H1 (cell line): Measurements from ENCODE around the gene KLHL18. TPM values are rescaled to one million over a fixed set of nuclear protein-coding genes. Genes with fewer than 3 reads are reported as not detected.

Experiments used
- CTCF ChIA-PET: fragments of 300-600 bp; sonication (Branson Sonifier 250); formaldehyde crosslinking; loops from one replicate; lab custom pipeline; 2021; ENCODE audit not compliant: partially characterized antibody; lab: Charles Lee
- POLR2A ChIA-PET: fragments of 300-600 bp; sonication (Branson Sonifier 250); formaldehyde crosslinking; loops from one replicate; lab custom pipeline; 2021; ENCODE audit warnings: inconsistent platforms; ENCODE audit not compliant: partially characterized antibody; lab: Charles Lee
- DNase-seq, 2 experiments: peaks; one replicate each; pipeline versions ENCODE4 v3.0.0 to v3.0.0-alpha.2; 2010 to 2022; ENCODE audit warnings: low spot score in 2 of 2, low read depth in 1 of 2, mixed read lengths in 1 of 2
- FAIRE-seq: peaks from 2 replicates; lab custom pipeline; 2011; peaks lifted over from hg19 to GRCh38; lab: Jason Lieb, UNC
- H2AFZ ChIP-seq: 2 replicates; pipeline ENCODE4 v1.8.1; 2012; ENCODE audit warnings: low read length, inconsistent platforms
- H2AK5ac ChIP-seq: 2 replicates; pipeline ENCODE4 v1.6.1; 2013; ENCODE audit warnings: low read depth, low read length
- H2BK120ac ChIP-seq: replicated peaks from 2 replicates; pipeline ENCODE3; 2013; ENCODE audit warnings: low read depth, low read length, inconsistent platforms
- H2BK12ac ChIP-seq: 2 replicates; pipeline ENCODE4 v1.6.1; 2013; ENCODE audit warnings: low read depth, low read length
- H2BK15ac ChIP-seq: 2 replicates; pipeline ENCODE4 v1.6.1; 2013; ENCODE audit warnings: low read length
- H2BK20ac ChIP-seq: 2 replicates; pipeline ENCODE4 v1.6.1; 2013; ENCODE audit warnings: low read length
- H2BK5ac ChIP-seq: 2 replicates; pipeline ENCODE4 v1.6.1; 2013; ENCODE audit warnings: low read depth, low read length
- H3K14ac ChIP-seq: 2 replicates; pipeline ENCODE4 v1.6.1; 2013; ENCODE audit warnings: inconsistent platforms; ENCODE audit not compliant: insufficient read length
- H3K18ac ChIP-seq: 2 replicates; pipeline ENCODE4 v1.6.1; 2013; ENCODE audit warnings: low read length; ENCODE audit errors: extremely low read depth
- H3K23ac ChIP-seq: 2 replicates; pipeline ENCODE4 v1.6.1; 2013; ENCODE audit warnings: inconsistent platforms; ENCODE audit not compliant: insufficient read length
- H3K23me2 ChIP-seq: 2 replicates; pipeline ENCODE4 v1.6.1; 2013; ENCODE audit warnings: low read depth, low read length
- H3K27ac ChIP-seq: 2 replicates; pipeline ENCODE4 v1.6.1; 2011; ENCODE audit warnings: low read depth, low read length, inconsistent platforms
- H3K27me3 ChIP-seq, 4 experiments: replicated peaks in 1 of 4; 1 replicate in 1 of 4; 2 replicates in 3 of 4; pipeline versions ENCODE4 v1.6.1 to v1.8.1; 2011 to 2013; ENCODE audit warnings: low read length in 3 of 4, mild to moderate bottlenecking in 3 of 4, inconsistent platforms in 2 of 4, mixed read lengths in 2 of 4, moderate library complexity in 1 of 4; ENCODE audit not compliant: control insufficient read depth in 3 of 4, insufficient read depth in 3 of 4; ENCODE audit errors: extremely low read depth in 1 of 4
- H3K36me3 ChIP-seq, 4 experiments: 2 replicates each; pipeline versions ENCODE4 v1.6.1 to v1.8.1; 2011 to 2013; ENCODE audit warnings: mild to moderate bottlenecking in 4 of 4, low read length in 3 of 4, moderate library complexity in 2 of 4, control low read depth in 1 of 4, inconsistent platforms in 1 of 4; ENCODE audit not compliant: insufficient read depth in 4 of 4, control insufficient read depth in 2 of 4
- H3K4ac ChIP-seq: replicated peaks from 2 replicates; pipeline ENCODE3; 2013; ENCODE audit warnings: low read length, low read depth, mixed read lengths, inconsistent platforms; ENCODE audit not compliant: insufficient read length
- H3K4me1 ChIP-seq, 4 experiments: replicated peaks in 1 of 4; 1 replicate in 1 of 4; 2 replicates in 3 of 4; pipeline versions ENCODE4 v1.6.1 to v1.8.1; 2011 to 2013; ENCODE audit warnings: low read length in 3 of 4, inconsistent platforms in 2 of 4, mixed read lengths in 1 of 4; ENCODE audit not compliant: insufficient read depth in 4 of 4, control insufficient read depth in 3 of 4
- H3K4me2 ChIP-seq, 2 experiments: 2 replicates each; pipeline versions ENCODE4 v1.6.1 to v1.8.1; 2011 to 2013; ENCODE audit warnings: low read depth in 2 of 2, low read length in 2 of 2, control low read depth in 1 of 2, inconsistent platforms in 1 of 2, mild to moderate bottlenecking in 1 of 2; ENCODE audit not compliant: insufficient read depth in 1 of 2
- H3K4me3 ChIP-seq, 4 experiments: fragments of 200-600, 300-600 bp in 1 of 4; sonication (generic), shearing (Covaris generic), sonication (Bioruptor Twin) in 1 of 4; 2 replicates each; pipeline versions ENCODE4 v1.5.1 to v1.8.1; 2011 to 2016; ENCODE audit warnings: low read length in 4 of 4, low read depth in 3 of 4, control low read depth in 2 of 4, inconsistent platforms in 2 of 4, mild to moderate bottlenecking in 2 of 4, mixed read lengths in 1 of 4, moderate library complexity in 1 of 4; ENCODE audit not compliant: insufficient read depth in 2 of 4; ENCODE audit errors: extremely low read depth in 1 of 4
- H3K56ac ChIP-seq: replicated peaks from 2 replicates; pipeline ENCODE3; 2013; ENCODE audit warnings: low read depth, mild to moderate bottlenecking, mixed read lengths, low read length, inconsistent platforms; ENCODE audit not compliant: insufficient read length
- H3K79me1 ChIP-seq: 2 replicates; pipeline ENCODE4 v1.6.1; 2013; ENCODE audit warnings: low read depth, low read length, control low read depth
- H3K79me2 ChIP-seq, 2 experiments: 2 replicates each; pipeline versions ENCODE4 v1.6.1 to v1.8.1; 2012 to 2013; ENCODE audit warnings: low read length in 2 of 2, mild to moderate bottlenecking in 2 of 2, inconsistent platforms in 1 of 2; ENCODE audit not compliant: insufficient read depth in 2 of 2, control insufficient read depth in 1 of 2
- H3K9ac ChIP-seq, 4 experiments: replicated peaks in 1 of 4; 1 replicate in 1 of 4; 2 replicates in 3 of 4; pipeline versions ENCODE4 v1.6.1 to v1.8.1; 2011 to 2013; ENCODE audit warnings: low read depth in 3 of 4, low read length in 3 of 4, control low read depth in 2 of 4, mild to moderate bottlenecking in 2 of 4, moderate library complexity in 2 of 4, inconsistent platforms in 1 of 4; ENCODE audit errors: extremely low read depth in 1 of 4
- H3K9me3 ChIP-seq, 2 experiments: 2 replicates each; pipeline versions ENCODE4 v1.6.1 to v1.8.1; 2012 to 2013; ENCODE audit warnings: mild to moderate bottlenecking in 2 of 2, moderate library complexity in 2 of 2, control low read depth in 1 of 2, inconsistent platforms in 1 of 2, low read depth in 1 of 2, low read length in 1 of 2, mixed read lengths in 1 of 2; ENCODE audit not compliant: insufficient read depth in 2 of 2
- H4K20me1 ChIP-seq, 2 experiments: replicated peaks in 1 of 2; 2 replicates each; pipeline versions ENCODE3 to v1.8.1; 2011 to 2013; ENCODE audit warnings: inconsistent platforms in 2 of 2, low read length in 2 of 2, mild to moderate bottlenecking in 1 of 2; ENCODE audit not compliant: insufficient read depth in 2 of 2, control insufficient read depth in 1 of 2
- H4K5ac ChIP-seq: 2 replicates; pipeline ENCODE4 v1.6.1; 2013; ENCODE audit warnings: low read length, low read depth, mixed read lengths, inconsistent platforms; ENCODE audit not compliant: insufficient read length
- H4K8ac ChIP-seq: 2 replicates; pipeline ENCODE4 v1.8.0; 2013; ENCODE audit warnings: mild to moderate bottlenecking, moderate library complexity, low read length, inconsistent platforms; ENCODE audit not compliant: insufficient read depth; ENCODE audit errors: extremely low read depth
- H4K91ac ChIP-seq: replicated peaks from 2 replicates; pipeline ENCODE3; 2013; ENCODE audit warnings: low read length, mixed read lengths, inconsistent platforms; ENCODE audit not compliant: insufficient read length
- POU5F1 ChIP-seq: IDR thresholded peaks from 2 replicates; pipeline ENCODE4 v1.6.1; 2011; ENCODE audit warnings: low read depth, mild to moderate bottlenecking, low read length, moderate library complexity
- WGBS, 2 experiments: shearing (Covaris generic) in 1 of 2; methylation state at CpG; one replicate each; pipeline versions ENCODE4 v1.1.6 to v1.1.7; 2013 to 2015; ENCODE audit warnings: low lambda C conversion rate in 2 of 2, mixed read lengths in 2 of 2, inconsistent platforms in 1 of 2, low coverage in 1 of 2, missing lambda C conversion rate in 1 of 2; ENCODE audit not compliant: insufficient replicate concordance in 2 of 2, insufficient coverage in 1 of 2, insufficient read length in 1 of 2; ENCODE audit errors: extremely low coverage in 1 of 2, missing lambda C conversion rate in 1 of 2; 5-methylcytosine and 5-hydroxymethylcytosine counted together
- polyA plus RNA-seq, 7 experiments: library from polyadenylated mRNA; depleted of rRNA in 3 of 7; stranded (reverse) in 5 of 7; unstranded in 2 of 7; fragments of >200 nt in 5 of 7; fragments of 200-250 nt in 2 of 7; gene quantifications; 1 replicate in 5 of 7; 2 replicates in 1 of 7; 4 replicates in 1 of 7; pipeline versions ENCODE4 v1.2.1 to v1.2.3, GENCODE V29; 2011 to 2013; ENCODE audit warnings: missing spikeins in 2 of 7, mixed read lengths in 2 of 7
- total RNA-seq: library from RNA; stranded (reverse); fragmentation: NEBNext Ultra II Directional; extraction: Animal tissue kit (Norgen Biotek cat#: 25700); gene quantifications from 2 replicates; pipeline ENCODE4 v1.2.1, GENCODE V29; 2021
- TF ChIP-seq, protein P1 (sequence below): IDR thresholded peaks from 2 replicates; pipeline ENCODE4 v1.6.1; 2012; ENCODE audit warnings: low read length, inconsistent platforms

KLHL18 gene
- total and polyA plus RNA-seq, 2 of the 8 experiments (the other 6 are each of a cell fraction or from before 2014, with no cell fraction given): 19.9 to 31.7 TPM

DNA sequence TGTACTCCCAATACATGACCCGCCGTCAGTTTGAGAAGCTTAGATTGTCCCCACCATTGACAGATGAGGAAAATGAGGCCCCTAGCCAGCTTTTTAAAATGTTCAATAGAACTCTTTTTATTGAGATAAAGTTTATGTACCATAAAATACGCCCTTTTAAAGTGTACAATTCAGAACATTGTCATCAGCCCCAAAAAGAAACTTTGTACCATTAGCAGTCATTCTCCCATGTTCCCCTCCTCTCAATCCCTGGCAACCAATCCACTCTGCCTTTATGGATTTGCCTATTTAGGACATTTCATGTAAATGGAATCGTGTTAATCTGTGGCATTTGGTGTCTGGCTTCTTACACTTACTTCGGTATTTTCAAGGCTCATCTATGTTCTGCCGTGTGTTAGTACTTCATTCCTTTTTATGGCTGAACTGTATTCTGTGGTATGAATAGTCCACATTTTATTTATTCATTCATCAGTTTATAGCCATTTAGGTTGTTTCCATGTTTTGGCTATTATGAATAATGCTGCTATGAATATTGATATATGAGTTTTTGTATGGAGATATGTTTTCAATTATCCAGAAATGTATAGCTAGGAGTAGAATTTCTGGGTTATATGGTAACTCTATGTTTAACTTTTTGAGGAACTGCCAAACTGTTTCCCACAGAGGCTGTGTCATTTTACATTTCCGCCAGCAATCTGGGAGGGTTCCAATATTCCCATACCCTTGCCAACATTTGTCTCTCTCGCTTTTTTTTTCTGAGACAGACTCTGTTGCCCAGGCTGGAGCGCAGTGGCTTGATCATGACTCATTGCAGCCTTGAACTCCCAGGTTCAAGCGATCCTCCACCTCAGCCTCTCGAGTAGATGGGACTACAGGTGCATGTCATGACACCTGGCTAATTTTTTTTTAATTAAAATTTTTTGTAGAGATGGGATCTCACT is 82.7 kb downstream of the KLHL18 start:
- Histone ChIP-seq H3K36me3 (no peaks in the 10 kb centered on the region), H4K5ac (no peak overlapping the region), H3K79me2 (no peaks in the 10 kb centered on the region), H3K27me3 (no peaks in the 10 kb centered on the region), H4K91ac (no peak overlapping the region), H3K56ac (no peak overlapping the region), H3K27ac (no peak overlapping the region), H2BK120ac (no peak overlapping the region), H3K23ac (no peak overlapping the region), H2BK15ac (no peak overlapping the region), H2BK5ac (no peak overlapping the region), H4K20me1 (no peaks in the 10 kb centered on the region), H3K9ac (no peak overlapping the region), H3K4ac (no peak overlapping the region), H2AFZ (no peak overlapping the region), H3K4me2 (no peak overlapping the region), H3K4me1 (no peaks in the 10 kb centered on the region), H3K4me3 (no peak overlapping the region), H3K14ac (no peak overlapping the region), H3K18ac (no peak overlapping the region), H2BK20ac (no peak overlapping the region), H2BK12ac (no peak overlapping the region), H3K9me3 (no peaks in the 10 kb centered on the region), H3K79me1 (no peaks in the 10 kb centered on the region), H4K8ac (no peak overlapping the region), H2AK5ac (no peak overlapping the region), H3K23me2 (no peaks in the 10 kb centered on the region; the same call in 1 of the 2 replicates)
- TF ChIP-seq POU5F1: no peak
- TF ChIP-seq, protein P1, sequence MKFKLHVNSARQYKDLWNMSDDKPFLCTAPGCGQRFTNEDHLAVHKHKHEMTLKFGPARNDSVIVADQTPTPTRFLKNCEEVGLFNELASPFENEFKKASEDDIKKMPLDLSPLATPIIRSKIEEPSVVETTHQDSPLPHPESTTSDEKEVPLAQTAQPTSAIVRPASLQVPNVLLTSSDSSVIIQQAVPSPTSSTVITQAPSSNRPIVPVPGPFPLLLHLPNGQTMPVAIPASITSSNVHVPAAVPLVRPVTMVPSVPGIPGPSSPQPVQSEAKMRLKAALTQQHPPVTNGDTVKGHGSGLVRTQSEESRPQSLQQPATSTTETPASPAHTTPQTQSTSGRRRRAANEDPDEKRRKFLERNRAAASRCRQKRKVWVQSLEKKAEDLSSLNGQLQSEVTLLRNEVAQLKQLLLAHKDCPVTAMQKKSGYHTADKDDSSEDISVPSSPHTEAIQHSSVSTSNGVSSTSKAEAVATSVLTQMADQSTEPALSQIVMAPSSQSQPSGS: no peak
- no peak for FAIRE-seq
- WGBS, 2 experiments: 92% methylated on average over 11 of the region's 11 CpGs; no CpG with 5 or more reads in 1 of the 2 experiments
- ChIA-PET POLR2A (no interaction called here), CTCF (interaction anchor here (0.6 to 0.8 kb wide), 2 partner anchors 33 to 272 kb away, joined by 3 to 4 read pairs; no protein-coding TSS in a partner anchor)
- no peak for DNase-seq
